ENCODE results near the gene PROX2.

Gene PROX2

GRCh38 chr14:74879427-74880182 is 3.7 kb upstream of the PROX2 start:
- TF ChIP-seq ZFX (IDR thresholded peaks at IDR 0.05; ENCODE audit: borderline replicate concordance) = no peak
- TF ChIP-seq, protein P1, sequence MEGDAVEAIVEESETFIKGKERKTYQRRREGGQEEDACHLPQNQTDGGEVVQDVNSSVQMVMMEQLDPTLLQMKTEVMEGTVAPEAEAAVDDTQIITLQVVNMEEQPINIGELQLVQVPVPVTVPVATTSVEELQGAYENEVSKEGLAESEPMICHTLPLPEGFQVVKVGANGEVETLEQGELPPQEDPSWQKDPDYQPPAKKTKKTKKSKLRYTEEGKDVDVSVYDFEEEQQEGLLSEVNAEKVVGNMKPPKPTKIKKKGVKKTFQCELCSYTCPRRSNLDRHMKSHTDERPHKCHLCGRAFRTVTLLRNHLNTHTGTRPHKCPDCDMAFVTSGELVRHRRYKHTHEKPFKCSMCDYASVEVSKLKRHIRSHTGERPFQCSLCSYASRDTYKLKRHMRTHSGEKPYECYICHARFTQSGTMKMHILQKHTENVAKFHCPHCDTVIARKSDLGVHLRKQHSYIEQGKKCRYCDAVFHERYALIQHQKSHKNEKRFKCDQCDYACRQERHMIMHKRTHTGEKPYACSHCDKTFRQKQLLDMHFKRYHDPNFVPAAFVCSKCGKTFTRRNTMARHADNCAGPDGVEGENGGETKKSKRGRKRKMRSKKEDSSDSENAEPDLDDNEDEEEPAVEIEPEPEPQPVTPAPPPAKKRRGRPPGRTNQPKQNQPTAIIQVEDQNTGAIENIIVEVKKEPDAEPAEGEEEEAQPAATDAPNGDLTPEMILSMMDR (IDR thresholded peaks at IDR 0.05) = no peak
- peak overlapping the region; percentile 32; the same call in 1 of the 2 replicates for H3K27ac ChIP-seq

DNA sequence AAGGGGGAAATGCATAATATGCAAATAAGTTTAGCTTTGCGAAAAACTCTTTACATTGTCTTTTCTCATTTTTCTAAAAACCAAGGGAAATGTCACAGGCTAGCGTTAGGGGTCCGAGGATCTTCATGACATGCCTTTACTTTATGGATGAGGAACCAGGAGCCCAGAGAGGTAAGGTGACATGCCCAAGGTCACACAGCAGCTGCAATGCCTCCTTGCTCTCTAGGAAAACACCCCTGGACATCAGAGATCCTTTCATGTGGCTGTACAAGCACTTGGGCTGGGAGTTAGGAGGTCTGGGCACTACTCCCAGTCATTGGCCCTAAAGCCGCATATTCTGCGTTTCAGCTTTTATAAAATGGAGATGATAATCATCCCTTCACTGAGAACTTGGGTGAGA is 741 bp downstream of the PROX2 start:
- TF ChIP-seq ZFX (IDR thresholded peaks at IDR 0.05; ENCODE audit: borderline replicate concordance) = no peak
- no peak overlapping the region for H3K27ac ChIP-seq

DNA sequence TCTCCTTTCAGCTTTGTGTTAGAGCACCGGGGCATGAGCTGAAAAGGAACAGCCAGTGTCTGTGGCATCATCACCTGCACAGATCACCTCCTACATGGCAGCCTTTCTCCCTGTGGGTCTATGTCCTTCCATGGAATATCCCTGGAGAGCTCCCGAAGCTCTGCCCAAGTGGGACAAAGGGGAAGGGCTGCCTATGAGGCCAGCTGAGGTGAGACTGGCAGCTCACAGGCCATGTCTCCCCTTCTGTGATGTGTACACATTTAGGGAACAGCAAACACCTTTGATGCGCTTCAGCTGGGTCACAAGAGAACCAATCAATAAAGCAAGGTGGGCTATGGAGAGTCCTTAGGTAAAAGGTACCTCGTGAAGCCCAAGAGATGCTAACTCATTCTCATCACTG is 4.1 kb downstream of the PROX2 start:
- H3K27ac ChIP-seq = no peak overlapping the region
- TF ChIP-seq, protein P1 (IDR thresholded peaks at IDR 0.05) = no peak
- TF ChIP-seq ZFX (IDR thresholded peaks at IDR 0.05; ENCODE audit: borderline replicate concordance) = no peak

DNA sequence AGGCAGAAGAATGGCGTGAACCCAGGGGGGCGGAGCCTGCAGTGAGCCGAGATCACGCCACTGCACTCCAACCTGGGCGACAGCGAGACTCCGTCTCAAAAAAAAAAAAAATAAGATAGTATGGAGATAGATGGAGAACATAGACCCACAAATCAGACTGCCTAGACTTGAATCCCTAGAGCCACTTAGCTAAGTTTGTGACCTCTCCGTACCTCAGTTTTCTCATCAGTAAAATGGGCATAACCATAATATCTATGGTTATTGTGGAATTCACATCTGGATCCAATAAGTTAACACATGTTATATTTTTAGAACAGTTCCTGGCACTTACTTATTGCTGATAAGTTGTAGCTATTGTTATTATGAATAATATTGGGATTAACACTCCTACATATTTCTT is 7.2 kb downstream of the PROX2 start:
- TF ChIP-seq, protein P1 (IDR thresholded peaks at IDR 0.05) = no peak
- TF ChIP-seq ZFX (IDR thresholded peaks at IDR 0.05; ENCODE audit: borderline replicate concordance) = no peak
- no peak overlapping the region for H3K27ac ChIP-seq

- TF ChIP-seq ZFX (IDR thresholded peaks at IDR 0.05; ENCODE audit: borderline replicate concordance) = no peak
- TF ChIP-seq, protein P1 (IDR thresholded peaks at IDR 0.05) = no peak
- H3K27ac ChIP-seq = no peak overlapping the region
Observed at GRCh38 chr14:74867673-74868072, 8.3 kb downstream of the PROX2 start.

GRCh38 chr14:74866708-74867389 is 9.1 kb downstream of the PROX2 start:
- H3K27ac ChIP-seq = no peak overlapping the region
- TF ChIP-seq, protein P1 (IDR thresholded peaks at IDR 0.05) = no peak
- no peak for TF ChIP-seq ZFX (IDR thresholded peaks at IDR 0.05; ENCODE audit: borderline replicate concordance)

- no peak for TF ChIP-seq ZFX (IDR thresholded peaks at IDR 0.05; ENCODE audit: borderline replicate concordance)
- TF ChIP-seq, protein P1 (IDR thresholded peaks at IDR 0.05) = no peak
- no peak overlapping the region for H3K27ac ChIP-seq
Observed at GRCh38 chr14:74865156-74865555, 10.8 kb downstream of the PROX2 start.
